GM12878 (cell line): ENCODE results near the gene MDC1. TPM values are rescaled to one million over a fixed set of nuclear protein-coding genes. Genes with fewer than 3 reads are reported as not detected.
A peak's percentile ranks its signal among the peaks of the same experiment; 100 is the strongest.

Source experiments
- BACH1 ChIP-seq: fragments of 450-650 bp; IDR thresholded peaks from 2 replicates; pipeline ENCODE4 v1.6.1; 2017; ENCODE audit warnings: mild to moderate bottlenecking, borderline replicate concordance
- BCL11A ChIP-seq: IDR thresholded peaks from 2 replicates; pipeline ENCODE4 v1.6.1; 2011; ENCODE audit warnings: low read depth, low read length
- CBFB ChIP-seq: IDR thresholded peaks from 2 replicates; pipeline ENCODE4 v1.6.1; 2016; ENCODE audit warnings: antibody characterized with exemption, low read depth
- CBX3 ChIP-seq: fragments of 200-600 bp; sonication (generic); IDR thresholded peaks from 2 replicates; pipeline ENCODE4 v1.6.1; 2016; ENCODE audit warnings: low read depth, borderline replicate concordance
- DPF2 ChIP-seq: fragments of 450-650 bp; IDR thresholded peaks from 2 replicates; pipeline ENCODE4 v1.6.1; 2017; ENCODE audit warnings: mild to moderate bottlenecking
- FOXK2 ChIP-seq: fragments of 450-650 bp; IDR thresholded peaks from 2 replicates; pipeline ENCODE4 v1.6.1; 2017; ENCODE audit warnings: mild to moderate bottlenecking, moderate library complexity
- FOXM1 ChIP-seq: IDR thresholded peaks from 2 replicates; pipeline ENCODE4 v1.6.1; 2012; ENCODE audit warnings: low read depth, mild to moderate bottlenecking, inconsistent platforms, low read length, moderate library complexity
- IKZF2 ChIP-seq, 2 experiments: fragments of 450-650 bp; IDR thresholded peaks; 2 replicates each; pipeline ENCODE4 v1.6.1; 2017; ENCODE audit warnings: mild to moderate bottlenecking in 2 of 2, moderate library complexity in 2 of 2
- KAT2A ChIP-seq: conservative IDR thresholded peaks from 2 replicates; pipeline ENCODE4 v1.6.1; 2011; ENCODE audit warnings: low read depth, low read length; ENCODE audit not compliant: control insufficient read depth
- MXI1 ChIP-seq: fragments of 150-350 bp; IDR thresholded peaks from 2 replicates; pipeline ENCODE4 v1.6.1; 2011; ENCODE audit warnings: low read depth, mild to moderate bottlenecking, inconsistent platforms, low read length, improper control_type of control experiment
- MYB ChIP-seq: fragments of 150-350 bp; IDR thresholded peaks from 2 replicates; pipeline ENCODE4 v1.6.1; 2014; ENCODE audit warnings: mild to moderate bottlenecking, low read depth, low read length, borderline replicate concordance
- NRF1 ChIP-seq: conservative IDR thresholded peaks from 2 replicates; pipeline ENCODE4 v1.6.1; 2011; ENCODE audit warnings: mild to moderate bottlenecking, low read depth, low read length, improper control_type of control experiment
- PAX5 ChIP-seq: IDR thresholded peaks from 2 replicates; pipeline ENCODE4 v1.6.1; 2011; ENCODE audit warnings: low read depth, low read length, borderline replicate concordance
- PRDM15 ChIP-seq: fragments of 450-650 bp; formaldehyde crosslinking; IDR thresholded peaks from 2 replicates; pipeline ENCODE4 v1.4.0; 2020; ENCODE audit warnings: mild to moderate bottlenecking, moderate library complexity
- RB1 ChIP-seq: fragments of 450-650 bp; formaldehyde crosslinking; IDR thresholded peaks from 2 replicates; pipeline ENCODE4 v1.6.1; 2017; ENCODE audit warnings: mild to moderate bottlenecking, borderline replicate concordance
- RBBP5 ChIP-seq: fragments of 200-600 bp; sonication (generic); conservative IDR thresholded peaks from 2 replicates; pipeline ENCODE4 v1.6.1; 2016
- RELA ChIP-seq: fragments of 450-650 bp; IDR thresholded peaks from 2 replicates; pipeline ENCODE4 v1.8.0; 2014; ENCODE audit warnings: borderline replicate concordance; ENCODE audit not compliant: partially characterized antibody
- SUZ12 ChIP-seq: fragments of 200-600 bp; sonication (generic); IDR thresholded peaks from one replicate; pipeline ENCODE4 v1.6.1; 2018; ENCODE audit warnings: antibody characterized with exemption, mild to moderate bottlenecking; ENCODE audit not compliant: unreplicated experiment
- ZNF622 ChIP-seq: fragments of 450-650 bp; IDR thresholded peaks from 2 replicates; pipeline ENCODE4 v1.6.1; 2017; ENCODE audit warnings: mild to moderate bottlenecking, inconsistent platforms
- polyA plus RNA-seq, 11 experiments: library from polyadenylated mRNA; depleted of rRNA in 4 of 11; unstranded in 6 of 11; stranded (reverse) in 5 of 11; fragments of >200 nt; fragmentation: Nextera tagmentation in 4 of 11; fragmentation: Illumina TruSeq in 1 of 11; extraction: Ambion mirVana in 4 of 11; extraction: Trizol in 1 of 11; gene quantifications; 1 replicate in 1 of 11; 2 replicates in 10 of 11; pipeline versions ENCODE4 v1.2.1 to v1.2.3, GENCODE V29; 2011 to 2016; ENCODE audit warnings: inconsistent platforms in 2 of 11, missing spikeins in 2 of 11, low read depth in 1 of 11
- total RNA-seq, 4 experiments: library from RNA; depleted of rRNA in 3 of 4; stranded (reverse); fragments of >200 nt in 3 of 4; fragmentation: Illumina TruSeq in 1 of 4; extraction: Trizol in 1 of 4; gene quantifications; 2 replicates each; pipeline versions ENCODE4 v1.2.1 to v1.2.3, GENCODE V29; 2013 to 2021
- TF ChIP-seq, protein P1 (sequence below): fragments of 450-650 bp; formaldehyde crosslinking; IDR thresholded peaks from 2 replicates; pipeline ENCODE4 v1.4.0; 2022; ENCODE audit warnings: mild to moderate bottlenecking, moderate library complexity
- TF ChIP-seq, protein P2 (sequence below): fragments of 450-650 bp; IDR thresholded peaks from 2 replicates; pipeline ENCODE4 v1.6.1; 2016; ENCODE audit warnings: mild to moderate bottlenecking, moderate library complexity, borderline replicate concordance

MDC1 gene
- total and polyA plus RNA-seq, 10 of the 15 experiments (the other 5 are each of a cell fraction or from before 2014, with no cell fraction given): 5.1 to 62.5 (median 22.4) TPM

GRCh38 chr6:30735668-30736314 lies 18.7 kb upstream of the MDC1 start (continued):
- TF ChIP-seq NRF1 (no peak), FOXM1 (no peak; the same call in 1 of the 2 replicates), MYB (no peak), SUZ12 (no peak), BACH1 (no peak), CBX3 (no peak), IKZF2 (IDR thresholded peaks at IDR 0.05) (peak; percentile 86 to 89), DPF2 (peak; percentile 41; the same call in 1 of the 2 replicates), FOXK2 (no peak), PAX5 (0 out of 2 replicates have a peak, but pooled peaks have one; percentile 6), MXI1 (no peak), PRDM15 (no peak), RB1 (no peak), RELA (no peak), CBFB (no peak), RBBP5 (no peak), BCL11A (0 out of 2 replicates have a peak, but pooled peaks have one; percentile 21), KAT2A (no peak), ZNF622 (no peak)
- TF ChIP-seq, protein P1, sequence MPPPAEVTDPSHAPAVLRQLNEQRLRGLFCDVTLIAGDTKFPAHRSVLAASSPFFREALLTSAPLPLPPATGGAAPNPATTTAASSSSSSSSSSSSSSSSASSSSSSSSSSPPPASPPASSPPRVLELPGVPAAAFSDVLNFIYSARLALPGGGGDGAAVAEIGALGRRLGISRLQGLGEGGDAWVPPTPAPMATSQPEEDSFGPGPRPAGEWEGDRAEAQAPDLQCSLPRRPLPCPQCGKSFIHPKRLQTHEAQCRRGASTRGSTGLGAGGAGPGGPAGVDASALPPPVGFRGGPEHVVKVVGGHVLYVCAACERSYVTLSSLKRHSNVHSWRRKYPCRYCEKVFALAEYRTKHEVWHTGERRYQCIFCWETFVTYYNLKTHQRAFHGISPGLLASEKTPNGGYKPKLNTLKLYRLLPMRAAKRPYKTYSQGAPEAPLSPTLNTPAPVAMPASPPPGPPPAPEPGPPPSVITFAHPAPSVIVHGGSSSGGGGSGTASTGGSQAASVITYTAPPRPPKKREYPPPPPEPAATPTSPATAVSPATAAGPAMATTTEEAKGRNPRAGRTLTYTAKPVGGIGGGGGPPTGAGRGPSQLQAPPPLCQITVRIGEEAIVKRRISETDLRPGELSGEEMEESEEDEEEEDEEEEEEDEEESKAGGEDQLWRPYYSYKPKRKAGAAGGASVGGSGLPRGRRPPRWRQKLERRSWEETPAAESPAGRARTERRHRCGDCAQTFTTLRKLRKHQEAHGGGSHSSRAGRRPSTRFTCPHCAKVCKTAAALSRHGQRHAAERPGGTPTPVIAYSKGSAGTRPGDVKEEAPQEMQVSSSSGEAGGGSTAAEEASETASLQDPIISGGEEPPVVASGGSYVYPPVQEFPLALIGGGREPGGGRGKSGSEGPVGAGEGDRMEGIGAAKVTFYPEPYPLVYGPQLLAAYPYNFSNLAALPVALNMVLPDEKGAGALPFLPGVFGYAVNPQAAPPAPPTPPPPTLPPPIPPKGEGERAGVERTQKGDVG: no peak
- TF ChIP-seq, protein P2, sequence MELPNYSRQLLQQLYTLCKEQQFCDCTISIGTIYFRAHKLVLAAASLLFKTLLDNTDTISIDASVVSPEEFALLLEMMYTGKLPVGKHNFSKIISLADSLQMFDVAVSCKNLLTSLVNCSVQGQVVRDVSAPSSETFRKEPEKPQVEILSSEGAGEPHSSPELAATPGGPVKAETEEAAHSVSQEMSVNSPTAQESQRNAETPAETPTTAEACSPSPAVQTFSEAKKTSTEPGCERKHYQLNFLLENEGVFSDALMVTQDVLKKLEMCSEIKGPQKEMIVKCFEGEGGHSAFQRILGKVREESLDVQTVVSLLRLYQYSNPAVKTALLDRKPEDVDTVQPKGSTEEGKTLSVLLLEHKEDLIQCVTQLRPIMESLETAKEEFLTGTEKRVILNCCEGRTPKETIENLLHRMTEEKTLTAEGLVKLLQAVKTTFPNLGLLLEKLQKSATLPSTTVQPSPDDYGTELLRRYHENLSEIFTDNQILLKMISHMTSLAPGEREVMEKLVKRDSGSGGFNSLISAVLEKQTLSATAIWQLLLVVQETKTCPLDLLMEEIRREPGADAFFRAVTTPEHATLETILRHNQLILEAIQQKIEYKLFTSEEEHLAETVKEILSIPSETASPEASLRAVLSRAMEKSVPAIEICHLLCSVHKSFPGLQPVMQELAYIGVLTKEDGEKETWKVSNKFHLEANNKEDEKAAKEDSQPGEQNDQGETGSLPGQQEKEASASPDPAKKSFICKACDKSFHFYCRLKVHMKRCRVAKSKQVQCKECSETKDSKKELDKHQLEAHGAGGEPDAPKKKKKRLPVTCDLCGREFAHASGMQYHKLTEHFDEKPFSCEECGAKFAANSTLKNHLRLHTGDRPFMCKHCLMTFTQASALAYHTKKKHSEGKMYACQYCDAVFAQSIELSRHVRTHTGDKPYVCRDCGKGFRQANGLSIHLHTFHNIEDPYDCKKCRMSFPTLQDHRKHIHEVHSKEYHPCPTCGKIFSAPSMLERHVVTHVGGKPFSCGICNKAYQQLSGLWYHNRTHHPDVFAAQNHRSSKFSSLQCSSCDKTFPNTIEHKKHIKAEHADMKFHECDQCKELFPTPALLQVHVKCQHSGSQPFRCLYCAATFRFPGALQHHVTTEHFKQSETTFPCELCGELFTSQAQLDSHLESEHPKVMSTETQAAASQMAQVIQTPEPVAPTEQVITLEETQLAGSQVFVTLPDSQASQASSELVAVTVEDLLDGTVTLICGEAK: no peak
